ENCODE results near the gene TAF11L13.

DNA sequence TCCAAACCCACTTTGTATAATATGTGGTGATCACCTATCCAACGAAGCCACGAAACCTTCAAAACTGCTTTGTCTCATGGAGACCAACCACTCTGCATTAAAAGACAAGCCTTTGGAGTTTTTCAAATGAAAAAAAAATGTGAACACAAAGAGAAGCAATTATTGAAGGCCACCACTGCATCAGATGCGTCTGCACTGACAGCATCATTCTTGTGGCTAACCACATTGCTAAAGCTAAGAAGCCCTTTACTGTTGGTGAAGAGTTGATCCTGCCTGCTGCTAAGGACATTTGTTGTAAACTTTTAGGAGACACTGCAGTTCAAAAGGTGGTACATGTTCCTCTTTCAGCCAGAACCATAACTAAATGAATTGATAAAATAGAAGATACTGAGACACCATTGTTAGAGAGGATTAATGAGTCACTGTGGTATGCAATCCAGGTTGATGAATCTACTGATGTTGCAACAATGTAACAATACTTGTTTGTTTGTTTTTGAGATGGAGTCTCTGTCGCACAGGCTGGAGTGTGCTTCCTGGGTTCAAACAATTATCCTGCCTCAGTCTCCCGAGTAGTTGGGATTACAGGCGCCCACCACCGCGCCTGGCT is 47.8 kb downstream of the TAF11L13 start:
- TF ChIP-seq, protein P1, sequence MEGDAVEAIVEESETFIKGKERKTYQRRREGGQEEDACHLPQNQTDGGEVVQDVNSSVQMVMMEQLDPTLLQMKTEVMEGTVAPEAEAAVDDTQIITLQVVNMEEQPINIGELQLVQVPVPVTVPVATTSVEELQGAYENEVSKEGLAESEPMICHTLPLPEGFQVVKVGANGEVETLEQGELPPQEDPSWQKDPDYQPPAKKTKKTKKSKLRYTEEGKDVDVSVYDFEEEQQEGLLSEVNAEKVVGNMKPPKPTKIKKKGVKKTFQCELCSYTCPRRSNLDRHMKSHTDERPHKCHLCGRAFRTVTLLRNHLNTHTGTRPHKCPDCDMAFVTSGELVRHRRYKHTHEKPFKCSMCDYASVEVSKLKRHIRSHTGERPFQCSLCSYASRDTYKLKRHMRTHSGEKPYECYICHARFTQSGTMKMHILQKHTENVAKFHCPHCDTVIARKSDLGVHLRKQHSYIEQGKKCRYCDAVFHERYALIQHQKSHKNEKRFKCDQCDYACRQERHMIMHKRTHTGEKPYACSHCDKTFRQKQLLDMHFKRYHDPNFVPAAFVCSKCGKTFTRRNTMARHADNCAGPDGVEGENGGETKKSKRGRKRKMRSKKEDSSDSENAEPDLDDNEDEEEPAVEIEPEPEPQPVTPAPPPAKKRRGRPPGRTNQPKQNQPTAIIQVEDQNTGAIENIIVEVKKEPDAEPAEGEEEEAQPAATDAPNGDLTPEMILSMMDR (IDR thresholded peaks at IDR 0.05) = no peak
- no peak for TF ChIP-seq POLR2AphosphoS5 (IDR thresholded peaks at IDR 0.05)
- TF ChIP-seq POLR2A (IDR thresholded peaks at IDR 0.05) = no peak
- TF ChIP-seq EP300 (IDR thresholded peaks at IDR 0.05; ENCODE audit: low read depth) = no peak
